ENCODE data around the gene RUFY1.

DNA sequence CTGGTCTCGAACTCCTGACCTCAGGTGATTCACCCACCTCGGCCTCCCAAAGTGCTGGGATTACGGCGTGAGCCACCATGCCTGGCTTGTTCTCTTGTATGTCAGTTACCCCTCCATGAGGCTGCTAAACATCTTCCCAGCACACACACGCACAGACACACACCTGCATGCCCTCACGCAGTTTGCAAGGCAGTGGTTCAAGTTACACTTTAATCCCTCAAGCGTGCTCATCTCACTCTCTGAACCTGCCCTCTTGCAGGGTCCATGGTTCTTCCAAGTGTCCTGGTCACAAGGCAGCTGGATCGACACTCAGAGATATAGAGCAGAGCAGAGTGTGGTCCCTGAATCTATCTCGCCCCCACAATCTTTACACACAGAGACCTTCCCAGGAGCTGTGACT, 34.1 kb upstream of the RUFY1 start:
- TF ChIP-seq, protein P1, sequence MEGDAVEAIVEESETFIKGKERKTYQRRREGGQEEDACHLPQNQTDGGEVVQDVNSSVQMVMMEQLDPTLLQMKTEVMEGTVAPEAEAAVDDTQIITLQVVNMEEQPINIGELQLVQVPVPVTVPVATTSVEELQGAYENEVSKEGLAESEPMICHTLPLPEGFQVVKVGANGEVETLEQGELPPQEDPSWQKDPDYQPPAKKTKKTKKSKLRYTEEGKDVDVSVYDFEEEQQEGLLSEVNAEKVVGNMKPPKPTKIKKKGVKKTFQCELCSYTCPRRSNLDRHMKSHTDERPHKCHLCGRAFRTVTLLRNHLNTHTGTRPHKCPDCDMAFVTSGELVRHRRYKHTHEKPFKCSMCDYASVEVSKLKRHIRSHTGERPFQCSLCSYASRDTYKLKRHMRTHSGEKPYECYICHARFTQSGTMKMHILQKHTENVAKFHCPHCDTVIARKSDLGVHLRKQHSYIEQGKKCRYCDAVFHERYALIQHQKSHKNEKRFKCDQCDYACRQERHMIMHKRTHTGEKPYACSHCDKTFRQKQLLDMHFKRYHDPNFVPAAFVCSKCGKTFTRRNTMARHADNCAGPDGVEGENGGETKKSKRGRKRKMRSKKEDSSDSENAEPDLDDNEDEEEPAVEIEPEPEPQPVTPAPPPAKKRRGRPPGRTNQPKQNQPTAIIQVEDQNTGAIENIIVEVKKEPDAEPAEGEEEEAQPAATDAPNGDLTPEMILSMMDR (IDR thresholded peaks at IDR 0.05; ENCODE audit: low read length): no peak
- TF ChIP-seq EZH2phosphoT487 (IDR thresholded peaks at IDR 0.05; ENCODE audit: low read length): no peak
